ENCODE results near the gene TUBGCP3.

The TUBGCP3 gene

GRCh38 chr13:112481458-112481857 lies 106.5 kb downstream of the TUBGCP3 start:
- no peak for DNase-seq (ENCODE audit: low read depth)

- DNase-seq (ENCODE audit: low read depth) = no peak
Observed at GRCh38 chr13:112479389-112479788, 108.6 kb downstream of the TUBGCP3 start.

- no peak for DNase-seq (ENCODE audit: low read depth)
Observed at GRCh38 chr13:112477070-112477619, 110.8 kb downstream of the TUBGCP3 start.

- no peak for DNase-seq (ENCODE audit: low read depth)
Observed at GRCh38 chr13:112475889-112476288, 112.1 kb downstream of the TUBGCP3 start.

GRCh38 chr13:112474869-112475268 lies 113.1 kb downstream of the TUBGCP3 start:
- no peak for DNase-seq (ENCODE audit: low read depth)

- no peak for DNase-seq (ENCODE audit: low read depth)
Observed at GRCh38 chr13:112473818-112474217, 114.1 kb downstream of the TUBGCP3 start.

- DNase-seq (ENCODE audit: low read depth) = no peak
Observed at GRCh38 chr13:112469071-112469745, 118.7 kb downstream of the TUBGCP3 start.

GRCh38 chr13:112468069-112468468 lies 119.9 kb downstream of the TUBGCP3 start:
- DNase-seq (ENCODE audit: low read depth) = no peak

- no peak for DNase-seq (ENCODE audit: low read depth)
Observed at GRCh38 chr13:112467236-112467635, 120.7 kb downstream of the TUBGCP3 start.

- no peak for DNase-seq (ENCODE audit: low read depth)
Observed at GRCh38 chr13:112466132-112467058, 121.6 kb downstream of the TUBGCP3 start.

- no peak for DNase-seq (ENCODE audit: low read depth)
Observed at GRCh38 chr13:112465251-112466131, 122.5 kb downstream of the TUBGCP3 start.

GRCh38 chr13:112464720-112465119 lies 123.2 kb downstream of the TUBGCP3 start:
- DNase-seq (ENCODE audit: low read depth) = no peak

- no peak for DNase-seq (ENCODE audit: low read depth)
Observed at GRCh38 chr13:112462408-112462807, 125.5 kb downstream of the TUBGCP3 start.

- DNase-seq (ENCODE audit: low read depth) = no peak
Observed at GRCh38 chr13:112457485-112457884, 130.5 kb downstream of the TUBGCP3 start.

GRCh38 chr13:112457081-112457480 lies 130.9 kb downstream of the TUBGCP3 start:
- DNase-seq (ENCODE audit: low read depth) = no peak

- DNase-seq (ENCODE audit: low read depth) = no peak
Observed at GRCh38 chr13:112456138-112457056, 131.6 kb downstream of the TUBGCP3 start.

GRCh38 chr13:112455476-112456059 lies 132.4 kb downstream of the TUBGCP3 start:
- DNase-seq (ENCODE audit: low read depth) = no peak

- DNase-seq (ENCODE audit: low read depth) = no peak
Observed at GRCh38 chr13:112454648-112455334, 133.2 kb downstream of the TUBGCP3 start.

- DNase-seq (ENCODE audit: low read depth) = no peak
Observed at GRCh38 chr13:112453874-112454647, 133.9 kb downstream of the TUBGCP3 start.

All from fibroblast of the conjunctiva (primary cell).